NT2/D1 (cell line): ENCODE results near the gene RPL37.

Experiments used
- SUZ12 ChIP-seq: IDR thresholded peaks from 2 replicates; pipeline ENCODE4 v1.6.1; 2011; ENCODE audit not compliant: insufficient read length, insufficient read depth; ENCODE audit errors: extremely low read depth
- YY1 ChIP-seq: IDR thresholded peaks from 2 replicates; pipeline ENCODE4 v1.6.1; 2011; ENCODE audit not compliant: insufficient read length, insufficient read depth
- ZNF274 ChIP-seq: IDR thresholded peaks from 2 replicates; pipeline ENCODE4 v1.6.1; 2011; ENCODE audit warnings: mild to moderate bottlenecking, low read depth, low read length

- TF ChIP-seq ZNF274 (no peak), YY1 (no peak), SUZ12 (no peak)
Measured at GRCh38 chr5:40799258-40799657, 35.8 kb downstream of the RPL37 start.
